GM21423 (cell line): ENCODE measurements around the gene ATP6V1G1.
A peak's percentile ranks its signal among the peaks of the same experiment; 100 is the strongest.

Source experiments
- ATAC-seq: cut with Tn5 transposase; IDR thresholded peaks from one replicate; pipeline ENCODE4 v1.9.1; 2021; ENCODE audit warnings: mild to moderate bottlenecking, moderate library complexity; ENCODE audit not compliant: unreplicated experiment

The ATP6V1G1 gene

GRCh38 chr9:114608525-114608796 lies 20.9 kb downstream of the ATP6V1G1 start:
- no peak for ATAC-seq

GRCh38 chr9:114611516-114612271 lies 24.1 kb downstream of the ATP6V1G1 start:
- ATAC-seq, result peak; percentile 29

GRCh38 chr9:114612272-114612923 lies 24.8 kb downstream of the ATP6V1G1 start:
- no peak for ATAC-seq

- no peak for ATAC-seq
Observed at GRCh38 chr9:114613087-114613486, 25.5 kb downstream of the ATP6V1G1 start.

GRCh38 chr9:114613919-114614318 lies 26.4 kb downstream of the ATP6V1G1 start:
- ATAC-seq, result no peak

- ATAC-seq, result no peak
Observed at GRCh38 chr9:114614373-114614772, 26.8 kb downstream of the ATP6V1G1 start.

GRCh38 chr9:114616684-114617520 lies 29.3 kb downstream of the ATP6V1G1 start:
- peak; percentile 67 for ATAC-seq

- peak; percentile 30 for ATAC-seq
Observed at GRCh38 chr9:114619191-114619761, 31.7 kb downstream of the ATP6V1G1 start.

- no peak for ATAC-seq
Observed at GRCh38 chr9:114621561-114621960, 34.0 kb downstream of the ATP6V1G1 start.

- no peak for ATAC-seq
Observed at GRCh38 chr9:114621975-114622609, 34.5 kb downstream of the ATP6V1G1 start.

- ATAC-seq, result no peak
Observed at GRCh38 chr9:114624677-114625076, 37.1 kb downstream of the ATP6V1G1 start.

- ATAC-seq, result no peak
Observed at GRCh38 chr9:114626415-114627020, 38.9 kb downstream of the ATP6V1G1 start.

GRCh38 chr9:114627553-114627952 lies 40.0 kb downstream of the ATP6V1G1 start:
- no peak for ATAC-seq

- no peak for ATAC-seq
Observed at GRCh38 chr9:114629563-114630090, 42.1 kb downstream of the ATP6V1G1 start.

- no peak for ATAC-seq
Observed at GRCh38 chr9:114631166-114631565, 43.6 kb downstream of the ATP6V1G1 start.

GRCh38 chr9:114633438-114634089 lies 46.0 kb downstream of the ATP6V1G1 start:
- no peak for ATAC-seq

- ATAC-seq, result no peak
Observed at GRCh38 chr9:114634387-114634786, 46.8 kb downstream of the ATP6V1G1 start.

- ATAC-seq, result no peak
Observed at GRCh38 chr9:114638404-114638803, 50.8 kb downstream of the ATP6V1G1 start.

GRCh38 chr9:114641967-114642366 lies 54.4 kb downstream of the ATP6V1G1 start:
- ATAC-seq, result no peak

GRCh38 chr9:114643001-114643400 lies 55.4 kb downstream of the ATP6V1G1 start:
- no peak for ATAC-seq
